Gastrocnemius medialis (tissue), 4 donors: Measurements from ENCODE around the gene B9D2.

Experiments
- POLR2A ChIP-seq, 2 donors: fragments of 450-650 bp; IDR thresholded peaks; one replicate each; pipeline ENCODE4 v1.6.1; 2017; ENCODE audit warnings: antibody characterized with exemption in 2 of 2, mild to moderate bottlenecking in 2 of 2, moderate library complexity in 2 of 2
- TF ChIP-seq, protein P1 (sequence below), 5 experiments: fragments of 450-650 bp in 3 of 5; fragments of 200-600 bp in 2 of 5; sonication (generic) in 2 of 5; IDR thresholded peaks in 4 of 5; conservative IDR thresholded peaks in 1 of 5; 1 replicate in 4 of 5; 2 replicates in 1 of 5; pipeline ENCODE4 v1.5.1; 2016 to 2019; ENCODE audit warnings: antibody characterized with exemption in 5 of 5, mild to moderate bottlenecking in 3 of 5, moderate library complexity in 3 of 5

DNA sequence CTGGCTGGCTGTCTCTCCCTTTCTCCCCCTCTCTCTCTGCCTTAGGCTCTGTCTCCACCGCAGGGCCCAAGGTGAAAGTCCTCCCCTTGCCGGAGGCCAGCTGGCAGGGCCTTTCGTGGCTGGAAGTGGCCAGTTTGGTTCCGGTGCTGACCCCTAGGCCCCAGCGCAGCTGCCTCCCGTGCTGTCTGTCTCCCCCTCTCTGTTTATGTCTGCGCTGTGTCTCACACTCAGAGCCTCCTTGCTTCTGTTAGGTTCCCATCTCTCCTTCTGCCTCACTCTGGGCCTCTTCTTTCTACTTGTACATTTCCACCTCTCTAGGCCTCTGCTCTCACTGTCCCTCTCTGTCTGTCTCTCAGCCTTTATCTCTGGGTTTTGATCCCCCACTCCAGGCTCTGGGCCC is 40.9 kb downstream of the B9D2 start:
- TF ChIP-seq, protein P1, sequence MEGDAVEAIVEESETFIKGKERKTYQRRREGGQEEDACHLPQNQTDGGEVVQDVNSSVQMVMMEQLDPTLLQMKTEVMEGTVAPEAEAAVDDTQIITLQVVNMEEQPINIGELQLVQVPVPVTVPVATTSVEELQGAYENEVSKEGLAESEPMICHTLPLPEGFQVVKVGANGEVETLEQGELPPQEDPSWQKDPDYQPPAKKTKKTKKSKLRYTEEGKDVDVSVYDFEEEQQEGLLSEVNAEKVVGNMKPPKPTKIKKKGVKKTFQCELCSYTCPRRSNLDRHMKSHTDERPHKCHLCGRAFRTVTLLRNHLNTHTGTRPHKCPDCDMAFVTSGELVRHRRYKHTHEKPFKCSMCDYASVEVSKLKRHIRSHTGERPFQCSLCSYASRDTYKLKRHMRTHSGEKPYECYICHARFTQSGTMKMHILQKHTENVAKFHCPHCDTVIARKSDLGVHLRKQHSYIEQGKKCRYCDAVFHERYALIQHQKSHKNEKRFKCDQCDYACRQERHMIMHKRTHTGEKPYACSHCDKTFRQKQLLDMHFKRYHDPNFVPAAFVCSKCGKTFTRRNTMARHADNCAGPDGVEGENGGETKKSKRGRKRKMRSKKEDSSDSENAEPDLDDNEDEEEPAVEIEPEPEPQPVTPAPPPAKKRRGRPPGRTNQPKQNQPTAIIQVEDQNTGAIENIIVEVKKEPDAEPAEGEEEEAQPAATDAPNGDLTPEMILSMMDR (IDR thresholded peaks at IDR 0.05 in 4 of 5, conservative IDR thresholded peaks at IDR 0.05 in 1 of 5) = no peak
- TF ChIP-seq POLR2A (IDR thresholded peaks at IDR 0.05) = no peak
